ENCODE results near the gene LALBA. TPM values are rescaled to one million over a fixed set of nuclear protein-coding genes. Genes with fewer than 3 reads are reported as not detected.

LALBA gene
- total RNA-seq, 1 donor, result not detected

GRCh38 chr12:48545833-48546469 lies 23.9 kb downstream of the LALBA start:
- no peaks in the 10 kb centered on the region for H4K20me1 ChIP-seq (ENCODE audit: insufficient read depth, low read length)
- H3K4me2 ChIP-seq (ENCODE audit: insufficient read depth, low read length), result no peak overlapping the region
- H3K79me2 ChIP-seq (ENCODE audit: insufficient read depth, low read length), result no peaks in the 10 kb centered on the region
- H3K4me1 ChIP-seq (ENCODE audit: insufficient read depth, low read length), result no peaks in the 10 kb centered on the region
- no peak overlapping the region for H3K27ac ChIP-seq (ENCODE audit: low read depth, low read length)
- TF ChIP-seq CTCF (IDR thresholded peaks at IDR 0.05; ENCODE audit: extremely low read depth, low read depth, low read length), result no peak
- no peak overlapping the region for H3K4me3 ChIP-seq (ENCODE audit: insufficient read depth, low read length)
- no peaks in the 10 kb centered on the region for H3K36me3 ChIP-seq (ENCODE audit: insufficient read depth, low read length)
- H2AFZ ChIP-seq (ENCODE audit: low read length), result no peak overlapping the region
- no peak for DNase-seq (ENCODE audit: insufficient read length, low spot score, missing footprints)
- H3K27me3 ChIP-seq (ENCODE audit: insufficient read depth, low read length), result peaks cover 9% of the 10 kb centered on the region
- no peaks in the 10 kb centered on the region for H3K9me3 ChIP-seq (ENCODE audit: low read depth, low read length)

- Histone ChIP-seq H3K27ac (ENCODE audit: low read depth, low read length) (no peak overlapping the region), H2AFZ (ENCODE audit: low read length) (no peak overlapping the region), H3K4me1 (ENCODE audit: insufficient read depth, low read length) (no peaks in the 10 kb centered on the region), H3K4me2 (ENCODE audit: insufficient read depth, low read length) (no peak overlapping the region), H3K36me3 (ENCODE audit: insufficient read depth, low read length) (no peaks in the 10 kb centered on the region), H4K20me1 (ENCODE audit: insufficient read depth, low read length) (no peaks in the 10 kb centered on the region), H3K27me3 (ENCODE audit: insufficient read depth, low read length) (peaks cover 9% of the 10 kb centered on the region), H3K9me3 (ENCODE audit: low read depth, low read length) (no peaks in the 10 kb centered on the region), H3K4me3 (ENCODE audit: insufficient read depth, low read length) (no peak overlapping the region), H3K79me2 (ENCODE audit: insufficient read depth, low read length) (no peaks in the 10 kb centered on the region)
- TF ChIP-seq CTCF (IDR thresholded peaks at IDR 0.05; ENCODE audit: extremely low read depth, low read depth, low read length), result peak; percentile 78
- no peak for DNase-seq (ENCODE audit: insufficient read length, low spot score, missing footprints)
Observed at GRCh38 chr12:48542300-48542928, 27.4 kb downstream of the LALBA start.

- no peaks in the 10 kb centered on the region for H3K27me3 ChIP-seq (ENCODE audit: insufficient read depth, low read length)
- no peak for TF ChIP-seq CTCF (IDR thresholded peaks at IDR 0.05; ENCODE audit: extremely low read depth, low read depth, low read length)
- H3K9me3 ChIP-seq (ENCODE audit: low read depth, low read length), result no peaks in the 10 kb centered on the region
- no peak for DNase-seq (ENCODE audit: insufficient read length, low spot score, missing footprints)
- H3K4me3 ChIP-seq (ENCODE audit: insufficient read depth, low read length), result no peak overlapping the region
- H3K4me1 ChIP-seq (ENCODE audit: insufficient read depth, low read length), result no peaks in the 10 kb centered on the region
- H3K36me3 ChIP-seq (ENCODE audit: insufficient read depth, low read length), result no peaks in the 10 kb centered on the region
- H2AFZ ChIP-seq (ENCODE audit: low read length), result no peak overlapping the region
- H3K27ac ChIP-seq (ENCODE audit: low read depth, low read length), result no peak overlapping the region
- no peaks in the 10 kb centered on the region for H4K20me1 ChIP-seq (ENCODE audit: insufficient read depth, low read length)
- no peak overlapping the region for H3K4me2 ChIP-seq (ENCODE audit: insufficient read depth, low read length)
- H3K79me2 ChIP-seq (ENCODE audit: insufficient read depth, low read length), result no peaks in the 10 kb centered on the region
Observed at GRCh38 chr12:48536602-48537001, 33.2 kb downstream of the LALBA start.

GRCh38 chr12:48532601-48533000 lies 37.2 kb downstream of the LALBA start:
- Histone ChIP-seq H3K27ac (ENCODE audit: low read depth, low read length) (no peak overlapping the region), H3K79me2 (ENCODE audit: insufficient read depth, low read length) (no peaks in the 10 kb centered on the region), H3K9me3 (ENCODE audit: low read depth, low read length) (no peaks in the 10 kb centered on the region), H3K4me3 (ENCODE audit: insufficient read depth, low read length) (no peak overlapping the region), H3K36me3 (ENCODE audit: insufficient read depth, low read length) (no peaks in the 10 kb centered on the region), H4K20me1 (ENCODE audit: insufficient read depth, low read length) (no peaks in the 10 kb centered on the region), H3K4me1 (ENCODE audit: insufficient read depth, low read length) (no peaks in the 10 kb centered on the region), H2AFZ (ENCODE audit: low read length) (no peak overlapping the region), H3K4me2 (ENCODE audit: insufficient read depth, low read length) (no peak overlapping the region), H3K27me3 (ENCODE audit: insufficient read depth, low read length) (no peaks in the 10 kb centered on the region)
- no peak for TF ChIP-seq CTCF (IDR thresholded peaks at IDR 0.05; ENCODE audit: extremely low read depth, low read depth, low read length)
- no peak for DNase-seq (ENCODE audit: insufficient read length, low spot score, missing footprints)
